ENCODE data around the gene KCNQ2.

KCNQ2 gene

DNA sequence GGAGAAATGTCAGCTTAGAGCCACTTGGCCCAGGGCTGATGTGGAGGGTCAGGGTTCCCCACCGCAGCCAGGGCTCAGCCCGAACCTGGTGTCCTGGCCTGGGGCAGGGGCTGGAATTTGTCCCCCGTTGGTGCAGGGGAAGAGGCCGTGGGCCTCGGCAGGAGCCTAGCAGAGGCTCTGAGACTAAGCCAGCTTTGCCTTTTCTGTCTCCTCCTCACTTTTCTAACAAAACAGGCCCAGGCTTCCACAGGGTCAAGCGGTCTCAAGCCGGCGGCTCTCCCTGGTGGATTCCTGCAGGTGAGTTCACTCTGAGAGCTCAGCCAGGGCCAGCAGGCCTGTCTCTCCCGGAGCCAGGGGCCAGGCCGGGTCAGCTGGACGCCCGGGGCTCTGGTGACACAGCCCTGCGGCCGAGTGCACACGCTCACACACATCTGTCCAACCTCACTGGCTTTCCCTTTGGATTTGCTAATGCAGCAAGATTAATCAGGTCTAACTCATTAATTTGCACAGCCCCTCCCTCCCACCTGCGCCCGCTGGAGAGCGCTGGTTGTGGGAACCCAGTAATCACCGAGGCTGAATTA, 108.4 kb downstream of the KCNQ2 start:
- no peak overlapping the region for H3K9ac ChIP-seq (ENCODE audit: low read length in 5 of 5)
- H3K27me3 ChIP-seq (ENCODE audit: control insufficient read depth in 5 of 5, insufficient read depth in 4 of 5, low read length in 5 of 5), result peaks cover 38 to 56% (median 43%) of the 10 kb centered on the region in 5 donors
- H3K27ac ChIP-seq (ENCODE audit: low read depth, low read length), result no peak overlapping the region
- H3K36me3 ChIP-seq (ENCODE audit: control insufficient read depth in 5 of 5, insufficient read depth in 5 of 5, low read length in 5 of 5), result no peaks in the 10 kb centered on the region
- peaks cover 0 to 2% (median 0%) of the 10 kb centered on the region in 5 donors for H3K4me1 ChIP-seq (ENCODE audit: control insufficient read depth in 5 of 5, insufficient read depth in 5 of 5, low read length in 5 of 5)
- no peak overlapping the region for H3K4me3 ChIP-seq (ENCODE audit: low read depth in 1 of 5, low read length in 5 of 5)
- no peaks in the 10 kb centered on the region for H3K9me3 ChIP-seq (ENCODE audit: control insufficient read depth in 5 of 5, low read length in 5 of 5)

DNA sequence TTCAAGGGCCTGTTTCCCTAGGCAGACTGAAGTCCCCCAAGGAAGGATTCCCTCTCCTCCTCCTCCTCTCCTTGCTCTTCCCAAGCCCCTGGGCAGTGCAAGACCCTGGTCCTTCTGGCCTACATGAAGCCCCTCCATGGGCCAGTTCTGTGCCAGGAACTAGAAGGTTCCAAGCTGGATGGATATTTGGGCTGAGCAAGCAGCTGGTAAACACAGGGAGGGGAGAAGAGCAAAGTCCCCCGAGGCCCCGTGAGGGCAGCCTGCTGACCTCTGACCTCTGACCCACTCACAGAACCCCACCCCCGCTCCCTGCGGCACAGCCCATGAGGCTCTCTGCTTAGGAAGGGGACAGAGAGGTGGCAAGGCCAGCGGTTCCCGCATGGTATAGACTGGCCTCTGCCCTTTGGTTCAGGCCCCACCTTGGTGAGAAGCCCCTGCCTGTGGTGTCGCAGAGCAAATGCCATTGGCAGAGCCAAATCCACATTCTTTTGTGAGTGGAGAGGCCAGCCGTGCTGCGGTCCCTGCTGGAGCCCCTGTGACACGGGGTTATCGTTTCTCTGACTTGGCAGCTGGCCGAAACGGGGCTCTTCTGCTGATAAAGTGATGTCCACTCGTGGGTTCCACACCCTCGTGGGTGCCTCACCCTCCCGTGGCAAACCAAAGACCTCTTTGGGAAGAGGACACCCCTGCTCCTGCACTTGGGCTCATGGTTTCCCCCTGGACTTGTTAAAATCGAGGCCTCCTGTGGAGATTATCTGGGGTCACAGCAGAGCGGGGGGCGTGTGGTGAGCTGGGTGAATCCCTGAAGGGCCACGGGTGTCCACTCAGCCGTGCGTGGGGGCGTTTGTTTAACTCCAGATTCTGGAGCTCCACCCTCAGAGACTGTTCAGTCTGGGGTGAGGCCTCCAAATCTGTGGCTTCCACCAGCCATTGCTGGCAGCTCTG, 109.2 kb downstream of the KCNQ2 start:
- peaks cover 0 to 2% (median 0%) of the 10 kb centered on the region in 5 donors for H3K4me1 ChIP-seq (ENCODE audit: control insufficient read depth in 5 of 5, insufficient read depth in 5 of 5, low read length in 5 of 5)
- H3K9me3 ChIP-seq (ENCODE audit: control insufficient read depth in 5 of 5, low read length in 5 of 5), result no peaks in the 10 kb centered on the region
- H3K27ac ChIP-seq (ENCODE audit: low read depth, low read length), result no peak overlapping the region
- no peak overlapping the region for H3K4me3 ChIP-seq (ENCODE audit: low read depth in 1 of 5, low read length in 5 of 5)
- peaks cover 38 to 55% (median 47%) of the 10 kb centered on the region in 5 donors for H3K27me3 ChIP-seq (ENCODE audit: control insufficient read depth in 5 of 5, insufficient read depth in 4 of 5, low read length in 5 of 5)
- H3K9ac ChIP-seq (ENCODE audit: low read length in 5 of 5), result no peak overlapping the region
- no peaks in the 10 kb centered on the region for H3K36me3 ChIP-seq (ENCODE audit: control insufficient read depth in 5 of 5, insufficient read depth in 5 of 5, low read length in 5 of 5)

DNA sequence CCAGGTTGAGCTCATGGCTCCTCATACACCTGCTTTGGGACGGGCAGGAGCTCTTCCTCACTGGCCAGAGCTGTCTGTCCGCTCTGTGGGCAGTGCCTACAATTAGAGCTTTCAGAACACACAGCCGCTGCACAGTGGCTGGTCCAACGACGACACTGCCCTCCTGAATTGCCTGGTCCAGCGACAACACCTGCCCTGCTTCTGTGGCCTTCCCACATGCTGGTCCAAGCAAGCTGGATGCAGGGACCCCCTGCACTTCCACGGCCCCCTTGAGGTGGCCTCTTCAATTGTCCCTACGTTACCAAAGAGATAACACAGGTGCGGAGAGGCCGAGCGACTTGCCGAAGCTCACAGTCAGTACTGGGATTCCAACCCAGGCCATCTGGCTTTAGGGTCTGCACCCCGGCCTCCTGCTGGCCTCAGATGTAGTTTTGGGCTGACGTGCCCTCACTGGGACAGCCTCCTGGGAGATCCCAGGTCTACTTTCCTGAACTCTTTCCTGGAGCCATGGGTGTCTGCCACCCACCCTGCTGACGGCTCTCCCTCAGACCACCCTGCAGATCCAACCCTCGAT, 109.9 kb downstream of the KCNQ2 start:
- no peak overlapping the region for H3K4me3 ChIP-seq (ENCODE audit: low read depth in 1 of 5, low read length in 5 of 5)
- H3K9me3 ChIP-seq (ENCODE audit: control insufficient read depth in 5 of 5, low read length in 5 of 5), result no peaks in the 10 kb centered on the region
- H3K4me1 ChIP-seq (ENCODE audit: control insufficient read depth in 5 of 5, insufficient read depth in 5 of 5, low read length in 5 of 5), result peaks cover 0 to 2% (median 0%) of the 10 kb centered on the region in 5 donors
- no peak overlapping the region for H3K9ac ChIP-seq (ENCODE audit: low read length in 5 of 5)
- peaks cover 37 to 56% (median 50%) of the 10 kb centered on the region in 5 donors for H3K27me3 ChIP-seq (ENCODE audit: control insufficient read depth in 5 of 5, insufficient read depth in 4 of 5, low read length in 5 of 5)
- H3K27ac ChIP-seq (ENCODE audit: low read depth, low read length), result no peak overlapping the region
- no peaks in the 10 kb centered on the region for H3K36me3 ChIP-seq (ENCODE audit: control insufficient read depth in 5 of 5, insufficient read depth in 5 of 5, low read length in 5 of 5)

DNA sequence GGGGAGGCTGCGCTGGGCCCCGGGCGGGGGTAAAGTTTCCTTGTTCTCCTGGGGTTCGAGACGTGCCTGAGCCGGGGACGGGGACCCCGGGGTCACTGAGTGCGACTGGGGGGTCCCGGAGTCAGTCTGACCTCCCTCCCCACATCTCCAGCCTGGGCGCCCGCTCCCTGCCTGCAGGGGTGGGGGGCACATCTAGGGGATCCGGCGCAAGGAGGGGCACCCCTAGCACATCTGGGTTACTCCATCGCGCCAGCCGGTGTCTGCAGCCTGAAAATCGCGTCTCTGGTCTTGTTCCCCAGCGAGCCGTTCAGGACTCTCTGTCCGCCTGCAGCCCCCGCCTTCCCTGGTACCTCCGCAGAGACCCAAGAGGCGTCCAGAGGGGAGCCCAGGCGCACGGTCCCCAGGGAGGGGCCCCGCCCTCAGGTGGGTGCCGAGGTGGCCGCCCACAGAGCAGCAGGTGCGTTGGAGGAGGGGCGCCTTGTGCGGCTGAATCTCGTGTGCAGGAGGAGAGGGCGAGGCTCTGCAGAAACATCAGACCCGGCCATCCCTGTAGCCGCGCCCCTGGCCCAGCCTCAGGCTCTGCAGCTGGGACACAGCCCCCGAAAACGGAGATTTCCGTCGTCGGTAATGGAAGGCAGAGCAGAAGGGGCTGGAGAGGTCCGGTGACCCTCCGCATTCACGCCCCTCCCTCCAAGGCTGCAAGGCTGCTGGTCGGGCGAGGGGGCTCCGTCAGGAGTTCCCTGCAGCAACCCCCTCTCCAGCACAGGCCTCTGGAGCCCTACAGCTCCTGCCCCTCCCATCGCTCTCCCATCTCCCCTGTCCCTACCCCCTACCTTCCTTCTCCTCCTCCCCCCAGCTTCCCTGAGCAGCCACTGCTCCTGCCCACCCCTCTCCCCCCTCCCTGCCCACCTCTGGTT, 110.7 kb downstream of the KCNQ2 start:
- no peaks in the 10 kb centered on the region for H3K9me3 ChIP-seq (ENCODE audit: control insufficient read depth in 5 of 5, low read length in 5 of 5)
- peaks cover 36 to 54% (median 51%) of the 10 kb centered on the region in 5 donors for H3K27me3 ChIP-seq (ENCODE audit: control insufficient read depth in 5 of 5, insufficient read depth in 4 of 5, low read length in 5 of 5)
- H3K4me1 ChIP-seq (ENCODE audit: control insufficient read depth in 5 of 5, insufficient read depth in 5 of 5, low read length in 5 of 5), result peaks cover 0 to 2% (median 0%) of the 10 kb centered on the region in 5 donors
- no peak overlapping the region for H3K4me3 ChIP-seq (ENCODE audit: low read depth in 1 of 5, low read length in 5 of 5)
- no peak overlapping the region for H3K9ac ChIP-seq (ENCODE audit: low read length in 5 of 5)
- no peaks in the 10 kb centered on the region for H3K36me3 ChIP-seq (ENCODE audit: control insufficient read depth in 5 of 5, insufficient read depth in 5 of 5, low read length in 5 of 5)
- H3K27ac ChIP-seq (ENCODE audit: low read depth, low read length), result no peak overlapping the region

DNA sequence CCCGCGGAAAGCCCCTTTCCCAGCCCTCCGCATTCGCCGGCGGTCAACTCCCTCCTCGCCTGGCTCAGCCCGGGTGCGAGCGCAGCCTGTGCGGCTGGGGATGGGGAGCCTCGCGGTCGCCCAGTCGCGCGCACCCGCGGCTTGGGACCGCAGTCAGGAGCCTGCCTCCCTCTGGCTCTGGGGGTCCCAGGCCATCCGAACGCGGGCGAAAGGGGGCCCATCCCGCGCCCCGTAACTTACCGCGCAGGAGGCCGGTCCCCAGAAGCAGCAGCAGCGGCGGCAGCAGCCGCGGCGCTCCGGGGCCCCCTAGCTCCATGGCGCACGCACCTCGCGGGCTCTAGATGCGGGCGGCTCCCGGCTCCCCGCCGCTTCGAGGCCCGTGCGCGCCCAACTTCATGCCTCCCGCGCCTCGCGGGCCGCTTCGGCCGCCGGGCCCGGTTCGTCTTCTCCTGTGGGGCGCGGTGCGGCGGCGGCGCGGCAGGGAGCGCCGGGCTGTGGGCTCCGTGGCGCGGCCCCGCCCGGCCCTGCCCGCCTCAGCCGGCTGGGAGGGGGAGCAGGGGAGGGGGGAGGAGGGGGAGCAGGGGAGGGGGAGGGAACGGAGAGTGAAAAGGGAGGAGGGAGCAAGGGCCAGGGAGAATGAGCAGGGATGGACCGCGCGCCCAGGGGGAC, 111.5 kb downstream of the KCNQ2 start, which contains the start of gene CHRNA4:
Gene CHRNA4, minus strand, starts transcription at position 500 of the 669 bp plus-strand sequence. Its CDS starts 184 bp downstream, at position 316.
- no peak within 1 kb of the TSS for H3K27ac ChIP-seq (ENCODE audit: low read depth, low read length)
- no peak within 1 kb of the TSS for H3K9ac ChIP-seq (ENCODE audit: low read length in 5 of 5)
- H3K36me3 ChIP-seq (ENCODE audit: control insufficient read depth in 5 of 5, insufficient read depth in 5 of 5, low read length in 5 of 5), result no peaks in the 10 kb centered on the region
- no peaks in the 10 kb centered on the region for H3K9me3 ChIP-seq (ENCODE audit: control insufficient read depth in 5 of 5, low read length in 5 of 5)
- peaks cover 0 to 2% (median 0%) of the 10 kb centered on the region in 5 donors for H3K4me1 ChIP-seq (ENCODE audit: control insufficient read depth in 5 of 5, insufficient read depth in 5 of 5, low read length in 5 of 5)
- peaks cover 36 to 57% (median 51%) of the 10 kb centered on the region in 5 donors for H3K27me3 ChIP-seq (ENCODE audit: control insufficient read depth in 5 of 5, insufficient read depth in 4 of 5, low read length in 5 of 5)
- H3K4me3 ChIP-seq (ENCODE audit: low read depth in 1 of 5, low read length in 5 of 5), result no peak within 1 kb of the TSS

DNA sequence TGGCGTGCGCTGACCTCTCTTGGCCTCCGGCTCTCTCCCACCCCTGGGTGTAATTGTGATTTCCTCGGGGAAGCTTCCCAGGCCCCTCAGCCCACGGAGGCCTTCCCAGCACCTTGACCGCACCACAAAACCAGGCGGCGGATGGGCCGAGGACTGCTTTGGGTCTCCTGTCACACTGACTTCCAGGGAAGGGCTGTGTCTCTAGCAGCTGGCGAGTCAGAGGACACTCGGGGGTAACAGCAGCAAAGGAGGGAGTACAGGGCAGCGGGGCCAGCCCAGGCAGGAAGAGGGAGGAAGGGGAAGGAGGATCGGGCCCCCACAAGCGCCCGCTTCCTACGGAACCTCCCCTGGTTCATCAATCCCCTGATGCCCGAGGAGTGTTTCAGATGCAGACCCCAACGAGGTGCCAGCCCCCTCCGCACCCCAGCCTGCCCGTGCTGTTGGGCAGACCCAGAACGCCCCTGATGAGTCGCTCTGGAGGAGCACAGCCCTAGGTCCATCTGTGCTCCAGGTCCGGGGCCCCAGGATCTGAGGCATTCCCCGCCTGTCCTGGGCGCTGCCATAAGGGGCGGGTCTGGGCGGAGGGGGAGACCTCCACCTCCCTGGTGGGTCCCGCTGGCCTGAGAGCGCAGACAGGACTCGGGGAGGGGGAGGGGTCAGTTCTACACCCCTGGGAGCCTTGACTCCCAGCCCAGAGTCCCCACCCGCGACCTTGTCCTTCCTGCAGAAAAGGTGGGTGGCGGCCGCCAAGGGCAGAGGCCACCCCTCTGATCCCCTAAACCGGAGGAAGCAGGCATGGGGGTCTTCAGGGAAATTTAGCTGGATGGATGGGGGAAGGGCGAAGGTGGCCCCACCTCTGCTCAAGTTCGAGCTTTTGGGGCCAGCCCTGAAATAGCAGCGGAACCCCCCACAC, 112.3 kb downstream of the KCNQ2 start:
- no peaks in the 10 kb centered on the region for H3K36me3 ChIP-seq (ENCODE audit: control insufficient read depth in 5 of 5, insufficient read depth in 5 of 5, low read length in 5 of 5)
- peaks cover 0 to 2% (median 0%) of the 10 kb centered on the region in 5 donors for H3K4me1 ChIP-seq (ENCODE audit: control insufficient read depth in 5 of 5, insufficient read depth in 5 of 5, low read length in 5 of 5)
- no peak overlapping the region for H3K27ac ChIP-seq (ENCODE audit: low read depth, low read length)
- H3K9me3 ChIP-seq (ENCODE audit: control insufficient read depth in 5 of 5, low read length in 5 of 5), result no peaks in the 10 kb centered on the region
- H3K9ac ChIP-seq (ENCODE audit: low read length in 5 of 5), result no peak overlapping the region
- H3K4me3 ChIP-seq (ENCODE audit: low read depth in 1 of 5, low read length in 5 of 5), result no peak overlapping the region
- H3K27me3 ChIP-seq (ENCODE audit: control insufficient read depth in 5 of 5, insufficient read depth in 4 of 5, low read length in 5 of 5), result peaks cover 39 to 59% (median 56%) of the 10 kb centered on the region in 5 donors

DNA sequence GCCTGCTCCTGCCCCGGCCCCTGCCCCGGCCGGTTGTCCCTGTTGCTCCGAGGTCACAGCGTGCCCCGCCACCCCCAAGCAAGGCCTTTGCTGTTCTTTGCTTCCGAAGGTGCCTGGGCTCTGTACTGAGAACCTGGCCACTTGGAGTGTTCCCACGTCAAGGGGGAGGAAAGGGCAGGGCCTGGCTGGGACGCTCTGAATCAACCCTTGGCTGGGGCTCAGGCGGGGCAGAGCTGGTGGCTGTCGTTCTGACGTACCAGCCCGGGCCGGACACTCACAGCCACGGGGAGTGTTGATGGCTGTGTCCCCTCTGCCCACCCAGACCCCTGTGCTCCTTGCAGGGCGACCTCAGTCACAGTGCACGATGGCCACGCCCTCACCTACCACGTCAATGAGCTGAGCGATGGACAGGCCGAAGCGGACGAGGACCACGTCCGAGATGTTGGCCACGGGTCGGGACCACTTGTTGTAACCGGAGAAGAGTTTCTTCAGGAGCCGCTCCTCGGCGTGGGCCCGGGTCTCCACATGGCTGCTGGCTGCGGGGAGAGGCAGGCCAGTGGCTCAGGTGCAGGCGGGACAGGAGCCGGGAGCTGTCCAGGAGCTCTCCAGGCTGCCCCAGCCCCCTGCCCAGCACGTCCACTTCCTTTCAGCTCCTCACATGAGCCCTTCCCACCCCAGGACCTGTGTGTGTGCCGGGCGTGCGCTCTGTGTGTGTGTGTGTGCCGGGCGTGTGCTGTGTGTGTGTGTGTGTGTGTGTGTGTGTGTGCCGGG, 113.1 kb downstream of the KCNQ2 start:
- H3K27me3 ChIP-seq (ENCODE audit: control insufficient read depth in 5 of 5, insufficient read depth in 4 of 5, low read length in 5 of 5), result peaks cover 45 to 65% (median 56%) of the 10 kb centered on the region in 5 donors
- peaks cover 0 to 2% (median 0%) of the 10 kb centered on the region in 5 donors for H3K4me1 ChIP-seq (ENCODE audit: control insufficient read depth in 5 of 5, insufficient read depth in 5 of 5, low read length in 5 of 5)

More for the DNA sequence above, 113.1 kb downstream of the KCNQ2 start:
- H3K9me3 ChIP-seq (ENCODE audit: control insufficient read depth in 5 of 5, low read length in 5 of 5), result no peaks in the 10 kb centered on the region
- no peak overlapping the region for H3K9ac ChIP-seq (ENCODE audit: low read length in 5 of 5)
- no peak overlapping the region for H3K27ac ChIP-seq (ENCODE audit: low read depth, low read length)
- no peaks in the 10 kb centered on the region for H3K36me3 ChIP-seq (ENCODE audit: control insufficient read depth in 5 of 5, insufficient read depth in 5 of 5, low read length in 5 of 5)
- no peak overlapping the region for H3K4me3 ChIP-seq (ENCODE audit: low read depth in 1 of 5, low read length in 5 of 5)
